ENCODE data around the gene ST8SIA6.

ST8SIA6 gene

DNA sequence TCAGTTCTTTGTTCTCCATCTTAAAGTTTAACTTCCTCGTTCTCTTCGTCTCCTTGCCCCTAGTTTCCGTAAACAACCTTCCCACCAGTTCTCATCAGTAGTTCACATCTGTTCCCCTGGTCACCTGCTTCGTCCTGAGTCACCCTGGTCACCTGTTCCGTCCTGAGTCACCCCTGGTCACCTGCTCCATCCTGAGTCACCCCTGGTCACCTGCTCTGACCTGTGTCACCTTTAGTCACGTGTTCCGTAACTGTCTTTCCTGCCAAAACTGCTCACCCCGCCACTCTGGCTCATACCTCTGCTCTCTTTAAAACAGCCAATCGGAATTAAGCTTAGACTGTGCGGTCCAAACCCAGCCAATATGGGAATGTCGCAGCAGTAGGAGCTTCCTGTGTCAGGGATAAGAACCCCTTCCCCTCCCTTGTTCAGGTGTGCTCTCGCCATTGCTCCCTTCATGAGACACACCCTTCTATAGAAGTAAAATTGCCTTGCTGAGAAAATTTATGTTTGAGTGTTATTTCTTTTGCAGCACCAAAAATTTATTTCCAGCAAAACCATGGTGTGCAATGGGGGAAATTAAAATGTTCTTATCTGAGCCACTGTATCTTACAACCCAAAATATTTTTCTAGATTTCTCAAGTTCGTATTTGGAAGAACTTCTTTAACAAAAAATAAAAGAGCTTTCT is 114.1 kb downstream of the ST8SIA6 start:
- no peaks in the 10 kb centered on the region for H4K20me1 ChIP-seq (ENCODE audit: low read depth, low read length)
- no peak overlapping the region for H3K9ac ChIP-seq (ENCODE audit: low read length)
- TF ChIP-seq, protein P1, sequence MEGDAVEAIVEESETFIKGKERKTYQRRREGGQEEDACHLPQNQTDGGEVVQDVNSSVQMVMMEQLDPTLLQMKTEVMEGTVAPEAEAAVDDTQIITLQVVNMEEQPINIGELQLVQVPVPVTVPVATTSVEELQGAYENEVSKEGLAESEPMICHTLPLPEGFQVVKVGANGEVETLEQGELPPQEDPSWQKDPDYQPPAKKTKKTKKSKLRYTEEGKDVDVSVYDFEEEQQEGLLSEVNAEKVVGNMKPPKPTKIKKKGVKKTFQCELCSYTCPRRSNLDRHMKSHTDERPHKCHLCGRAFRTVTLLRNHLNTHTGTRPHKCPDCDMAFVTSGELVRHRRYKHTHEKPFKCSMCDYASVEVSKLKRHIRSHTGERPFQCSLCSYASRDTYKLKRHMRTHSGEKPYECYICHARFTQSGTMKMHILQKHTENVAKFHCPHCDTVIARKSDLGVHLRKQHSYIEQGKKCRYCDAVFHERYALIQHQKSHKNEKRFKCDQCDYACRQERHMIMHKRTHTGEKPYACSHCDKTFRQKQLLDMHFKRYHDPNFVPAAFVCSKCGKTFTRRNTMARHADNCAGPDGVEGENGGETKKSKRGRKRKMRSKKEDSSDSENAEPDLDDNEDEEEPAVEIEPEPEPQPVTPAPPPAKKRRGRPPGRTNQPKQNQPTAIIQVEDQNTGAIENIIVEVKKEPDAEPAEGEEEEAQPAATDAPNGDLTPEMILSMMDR (IDR thresholded peaks at IDR 0.05; ENCODE audit: insufficient read depth, low read length, poor library complexity, severe bottlenecking): no peak
- no peak for TF ChIP-seq EZH2phosphoT487 (conservative IDR thresholded peaks at IDR 0.05; ENCODE audit: low read length)
- H3K79me2 ChIP-seq (ENCODE audit: insufficient read depth, low read length): no peaks in the 10 kb centered on the region
- no peak overlapping the region for H3K4me3 ChIP-seq (ENCODE audit: insufficient read depth, low read length, poor library complexity, severe bottlenecking)
- no peaks in the 10 kb centered on the region for H3K9me2 ChIP-seq (replicated peaks; ENCODE audit: insufficient read depth, low read length)
- H3K27me3 ChIP-seq (ENCODE audit: low read length): no peaks in the 10 kb centered on the region
- no peak overlapping the region for H2AFZ ChIP-seq (ENCODE audit: low read depth, low read length, severe bottlenecking)
- no peaks in the 10 kb centered on the region; the same call in 1 of the 2 replicates for H3K9me3 ChIP-seq (ENCODE audit: insufficient read depth, low read length)
- no peak overlapping the region for H3K4me2 ChIP-seq (ENCODE audit: low read depth, low read length, poor library complexity, severe bottlenecking)
- H3K27ac ChIP-seq (ENCODE audit: low read depth, low read length): no peak overlapping the region
- H3K36me3 ChIP-seq (ENCODE audit: low read length): no peaks in the 10 kb centered on the region
- H3F3A ChIP-seq (ENCODE audit: insufficient read depth): no peaks in the 10 kb centered on the region

DNA sequence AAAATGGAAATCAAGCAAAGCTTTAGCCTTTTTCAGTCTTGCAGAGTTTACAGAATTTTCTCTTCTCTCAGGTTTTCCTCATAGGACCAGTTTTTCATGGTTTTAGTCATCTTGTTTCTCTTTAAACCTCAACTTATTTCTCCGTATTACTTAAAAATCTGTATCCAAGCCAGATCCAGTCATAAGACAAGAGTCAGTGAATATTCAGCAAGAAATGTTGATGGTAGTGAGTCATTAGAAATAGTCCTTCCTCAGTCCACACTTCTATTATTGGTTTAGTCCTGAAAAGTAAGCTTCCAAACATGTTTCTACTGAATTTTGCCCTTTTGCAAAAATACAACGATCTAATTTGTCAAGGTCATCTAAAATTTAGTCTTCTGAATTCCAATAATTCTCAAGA is 119.3 kb downstream of the ST8SIA6 start:
- no peaks in the 10 kb centered on the region for H4K20me1 ChIP-seq (ENCODE audit: low read depth, low read length)
- H3K27me3 ChIP-seq (ENCODE audit: low read length): no peaks in the 10 kb centered on the region
- H3K36me3 ChIP-seq (ENCODE audit: low read length): no peaks in the 10 kb centered on the region
- no peaks in the 10 kb centered on the region for H3F3A ChIP-seq (ENCODE audit: insufficient read depth)
- no peak overlapping the region for H3K4me2 ChIP-seq (ENCODE audit: low read depth, low read length, poor library complexity, severe bottlenecking)
- H3K79me2 ChIP-seq (ENCODE audit: insufficient read depth, low read length): no peaks in the 10 kb centered on the region
- no peak overlapping the region for H3K4me3 ChIP-seq (ENCODE audit: insufficient read depth, low read length, poor library complexity, severe bottlenecking)
- H3K9me3 ChIP-seq (ENCODE audit: insufficient read depth, low read length): no peaks in the 10 kb centered on the region
- no peak overlapping the region for H3K27ac ChIP-seq (ENCODE audit: low read depth, low read length)
- H2AFZ ChIP-seq (ENCODE audit: low read depth, low read length, severe bottlenecking): no peak overlapping the region
- TF ChIP-seq, protein P1 (IDR thresholded peaks at IDR 0.05; ENCODE audit: insufficient read depth, low read length, poor library complexity, severe bottlenecking): no peak
- TF ChIP-seq EZH2phosphoT487 (conservative IDR thresholded peaks at IDR 0.05; ENCODE audit: low read length): no peak
- H3K9ac ChIP-seq (ENCODE audit: low read length): no peak overlapping the region
- H3K9me2 ChIP-seq (replicated peaks; ENCODE audit: insufficient read depth, low read length): no peaks in the 10 kb centered on the region

DNA sequence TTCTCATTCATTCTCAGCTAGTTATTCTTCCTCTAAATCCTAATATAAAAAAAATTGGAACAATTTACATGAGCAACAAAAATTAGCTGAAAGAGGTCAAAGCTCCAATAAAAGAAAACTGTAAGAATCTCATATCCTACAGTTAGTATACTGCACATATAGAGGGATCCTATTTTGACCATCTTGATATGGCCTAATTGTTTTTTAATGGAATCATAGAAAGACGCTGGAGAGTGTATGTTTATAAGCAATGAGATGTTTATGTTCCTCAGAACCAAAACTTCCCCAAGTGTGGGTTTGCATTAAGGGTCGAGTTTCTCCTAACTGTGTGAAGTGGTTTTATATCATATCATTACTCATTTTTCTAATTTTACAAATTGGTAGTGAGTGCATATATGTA is 123.9 kb downstream of the ST8SIA6 start:
- Histone ChIP-seq H3K27ac (ENCODE audit: low read depth, low read length) (no peak overlapping the region), H3F3A (ENCODE audit: insufficient read depth) (no peaks in the 10 kb centered on the region), H3K4me3 (ENCODE audit: insufficient read depth, low read length, poor library complexity, severe bottlenecking) (no peak overlapping the region), H2AFZ (ENCODE audit: low read depth, low read length, severe bottlenecking) (no peak overlapping the region), H3K9me3 (ENCODE audit: insufficient read depth, low read length) (no peaks in the 10 kb centered on the region), H3K79me2 (ENCODE audit: insufficient read depth, low read length) (no peaks in the 10 kb centered on the region), H3K4me2 (ENCODE audit: low read depth, low read length, poor library complexity, severe bottlenecking) (no peak overlapping the region), H3K9me2 (replicated peaks; ENCODE audit: insufficient read depth, low read length) (no peaks in the 10 kb centered on the region), H3K36me3 (ENCODE audit: low read length) (no peaks in the 10 kb centered on the region), H3K27me3 (ENCODE audit: low read length) (no peaks in the 10 kb centered on the region), H4K20me1 (ENCODE audit: low read depth, low read length) (no peaks in the 10 kb centered on the region), H3K9ac (ENCODE audit: low read length) (no peak overlapping the region)
- no peak for TF ChIP-seq EZH2phosphoT487 (conservative IDR thresholded peaks at IDR 0.05; ENCODE audit: low read length)
- TF ChIP-seq, protein P1 (IDR thresholded peaks at IDR 0.05; ENCODE audit: insufficient read depth, low read length, poor library complexity, severe bottlenecking): no peak

Data from SU-DHL-6 (cell line).